Right lobe of liver (tissue), 4 donors: ENCODE measurements around the gene PCDHA1.
"Not testable (repeated sequence)": the region's sequence is repeated elsewhere in the genome, so short reads cannot be mapped to it uniquely, and the experiment has no call there.

Experiments used
- CTCF ChIP-seq, 4 donors: fragments of 200-600 bp in 3 of 4; fragments of 450-650 bp in 1 of 4; IDR thresholded peaks; one replicate each; pipeline versions ENCODE4 v1.5.1 to v1.8.0; 2016 to 2022; ENCODE audit warnings: antibody characterized with exemption in 4 of 4, mild to moderate bottlenecking in 2 of 4
- POLR2A ChIP-seq: fragments of 450-650 bp; IDR thresholded peaks from one replicate; pipeline ENCODE4 v1.6.1; 2017; ENCODE audit warnings: antibody characterized with exemption, mild to moderate bottlenecking
- donor health status: DM: no; HTN: no; CAD: no.
- donor health status: DM: no; HTN: no; CAD: no.
- donor health status: DM: no; HTN: yes; CAD: no.

GRCh38 chr5:140796072-140796717 is 10.3 kb downstream of the PCDHA1 start:
- TF ChIP-seq CTCF (IDR thresholded peaks at IDR 0.05); POLR2A: not testable (repeated sequence)
